ENCODE results near the gene CAPN13. TPM values are rescaled to one million over a fixed set of nuclear protein-coding genes. Genes with fewer than 3 reads are reported as not detected.

The CAPN13 gene
- total RNA-seq, 3 donors from 2014 or later, result 33.8 to 44.6 TPM; not detected in 1

DNA sequence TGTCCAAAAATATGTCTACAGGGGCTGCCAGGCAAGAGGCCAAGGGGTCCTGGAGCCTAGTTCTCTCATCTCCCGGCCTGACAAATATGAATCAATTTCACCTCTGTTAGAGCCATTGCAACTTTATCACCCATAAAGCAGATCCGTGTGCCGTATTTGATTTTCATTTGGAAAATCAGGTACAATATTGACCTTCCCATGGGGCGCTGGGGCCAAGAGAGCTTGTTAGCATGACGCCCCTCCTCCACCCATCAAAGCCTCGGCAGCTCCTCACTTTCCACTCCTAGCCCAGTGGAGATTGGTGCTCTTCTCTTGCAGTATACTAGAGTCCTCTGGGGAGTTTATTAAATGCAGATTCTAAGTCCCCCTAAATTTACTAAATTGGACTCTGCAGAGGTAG is 96.8 kb downstream of the CAPN13 start:
- Histone ChIP-seq H3K4me3 (no peak overlapping the region), H3K4me1 (no peaks in the 10 kb centered on the region)

DNA sequence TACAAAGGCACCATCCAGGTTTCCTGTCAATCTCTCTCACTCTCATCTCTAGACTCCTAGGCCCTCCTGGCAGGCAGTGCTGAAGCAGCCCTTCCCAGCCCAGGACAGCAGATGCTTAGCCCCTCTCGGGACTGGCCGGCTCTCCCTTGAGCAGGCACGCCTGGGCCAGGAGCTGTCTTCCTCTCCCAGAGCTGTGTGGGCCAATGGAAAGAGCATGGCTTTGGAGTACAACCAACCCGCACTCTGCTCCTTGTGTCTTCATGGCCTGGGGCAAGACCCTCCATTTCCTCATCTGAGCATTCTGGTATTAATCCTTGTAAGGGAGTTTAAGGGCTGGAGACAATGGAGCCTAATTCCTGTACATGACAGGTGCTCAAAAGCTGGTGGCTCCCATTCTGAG is 97.2 kb downstream of the CAPN13 start:
- Histone ChIP-seq H3K27ac (no peak overlapping the region), H3K9me3 (no peaks in the 10 kb centered on the region), H3K27me3 (no peaks in the 10 kb centered on the region), H3K4me3 (no peak overlapping the region), H3K4me1 (no peaks in the 10 kb centered on the region), H3K36me3 (no peaks in the 10 kb centered on the region)
- TF ChIP-seq, protein P1, sequence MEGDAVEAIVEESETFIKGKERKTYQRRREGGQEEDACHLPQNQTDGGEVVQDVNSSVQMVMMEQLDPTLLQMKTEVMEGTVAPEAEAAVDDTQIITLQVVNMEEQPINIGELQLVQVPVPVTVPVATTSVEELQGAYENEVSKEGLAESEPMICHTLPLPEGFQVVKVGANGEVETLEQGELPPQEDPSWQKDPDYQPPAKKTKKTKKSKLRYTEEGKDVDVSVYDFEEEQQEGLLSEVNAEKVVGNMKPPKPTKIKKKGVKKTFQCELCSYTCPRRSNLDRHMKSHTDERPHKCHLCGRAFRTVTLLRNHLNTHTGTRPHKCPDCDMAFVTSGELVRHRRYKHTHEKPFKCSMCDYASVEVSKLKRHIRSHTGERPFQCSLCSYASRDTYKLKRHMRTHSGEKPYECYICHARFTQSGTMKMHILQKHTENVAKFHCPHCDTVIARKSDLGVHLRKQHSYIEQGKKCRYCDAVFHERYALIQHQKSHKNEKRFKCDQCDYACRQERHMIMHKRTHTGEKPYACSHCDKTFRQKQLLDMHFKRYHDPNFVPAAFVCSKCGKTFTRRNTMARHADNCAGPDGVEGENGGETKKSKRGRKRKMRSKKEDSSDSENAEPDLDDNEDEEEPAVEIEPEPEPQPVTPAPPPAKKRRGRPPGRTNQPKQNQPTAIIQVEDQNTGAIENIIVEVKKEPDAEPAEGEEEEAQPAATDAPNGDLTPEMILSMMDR (IDR thresholded peaks at IDR 0.05), result no peak
- no peak for TF ChIP-seq POLR2A (IDR thresholded peaks at IDR 0.05)
- no peak for TF ChIP-seq POLR2AphosphoS5 (IDR thresholded peaks at IDR 0.05)
- intact Hi-C loops (cut with DNase I; ENCODE audit: low total_unique reads), result no loop called here
- DNase-seq (ENCODE audit: low spot score in 2 of 2), result no peak

More for the DNA sequence above, 96.8 kb downstream of the CAPN13 start:
- H3K27ac ChIP-seq, result no peak overlapping the region
- no peak for DNase-seq (ENCODE audit: low spot score in 2 of 2)
- TF ChIP-seq, protein P1 (IDR thresholded peaks at IDR 0.05), result no peak
- TF ChIP-seq POLR2A (IDR thresholded peaks at IDR 0.05) (no peak), POLR2AphosphoS5 (IDR thresholded peaks at IDR 0.05) (no peak)
- intact Hi-C loops (cut with DNase I; ENCODE audit: low total_unique reads), result no loop called here
- no peaks in the 10 kb centered on the region for H3K36me3 ChIP-seq
- H3K27me3 ChIP-seq, result no peaks in the 10 kb centered on the region
- no peaks in the 10 kb centered on the region for H3K9me3 ChIP-seq

DNA sequence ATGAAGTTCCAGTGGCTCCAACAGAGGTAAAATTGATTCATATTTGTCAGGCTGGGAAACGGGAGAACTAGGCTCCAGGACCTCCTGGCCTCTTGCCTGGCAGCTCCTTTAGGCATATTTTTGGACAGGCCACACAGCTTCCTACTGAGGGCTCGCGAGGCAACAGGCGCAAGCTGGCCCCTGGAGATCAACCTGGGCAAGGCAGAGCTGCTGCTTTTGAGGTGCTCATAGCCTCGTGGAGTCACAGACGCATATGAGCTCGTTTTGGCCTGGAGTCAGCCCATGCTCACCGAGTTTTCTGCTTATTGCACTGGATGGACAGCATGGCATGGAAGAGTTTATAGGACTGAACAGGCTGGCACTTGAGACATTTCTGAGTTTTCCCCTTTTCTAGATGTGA is 97.7 kb downstream of the CAPN13 start:
- intact Hi-C loops (cut with DNase I; ENCODE audit: low total_unique reads), result no loop called here

DNA sequence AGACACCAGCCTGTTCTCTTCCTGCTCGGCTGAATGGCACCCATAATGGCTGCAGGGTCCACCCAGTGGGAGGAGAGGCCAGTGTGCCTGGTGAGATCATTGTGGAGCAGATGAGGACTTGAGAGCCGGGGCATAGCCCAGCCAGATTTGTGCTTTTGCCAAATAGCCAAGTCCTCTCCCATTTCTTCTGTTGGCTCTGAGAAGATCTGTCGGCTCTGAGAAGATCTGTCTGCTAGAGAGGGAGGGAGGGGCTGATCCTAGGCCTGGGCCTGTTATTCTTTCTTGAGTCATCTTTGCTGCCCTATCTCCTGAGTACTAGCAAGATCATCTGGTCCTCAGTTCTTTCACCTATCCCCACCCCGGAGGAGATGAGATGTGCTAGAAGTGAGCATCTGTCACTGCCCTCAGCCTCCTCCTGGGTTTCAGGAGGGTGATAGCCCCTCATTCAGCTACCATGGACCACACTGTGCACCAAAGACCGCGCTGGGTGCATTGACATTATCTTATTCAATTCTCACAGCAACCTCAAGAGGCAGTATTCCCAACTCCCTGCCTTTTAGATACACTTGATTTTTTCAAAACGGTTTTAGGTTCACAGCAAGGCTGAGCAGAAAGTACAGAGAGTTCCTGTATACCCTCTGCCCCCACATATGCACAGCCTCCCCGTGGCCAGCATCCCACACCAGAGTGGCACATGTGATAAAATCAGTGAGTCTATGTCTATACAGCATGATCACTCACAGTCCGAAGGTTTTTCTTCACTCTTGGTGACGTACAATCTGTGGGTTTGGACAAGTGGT is 98.6 kb downstream of the CAPN13 start:
- DNase-seq (ENCODE audit: low spot score in 2 of 2), result no peak
- Histone ChIP-seq H3K9me3 (no peaks in the 10 kb centered on the region), H3K27ac (no peak overlapping the region), H3K4me1 (no peaks in the 10 kb centered on the region), H3K27me3 (no peaks in the 10 kb centered on the region), H3K36me3 (no peaks in the 10 kb centered on the region), H3K4me3 (no peak overlapping the region)
- intact Hi-C loops (cut with DNase I; ENCODE audit: low total_unique reads), result no loop called here
- no peak for TF ChIP-seq POLR2AphosphoS5 (IDR thresholded peaks at IDR 0.05)
- TF ChIP-seq, protein P1 (IDR thresholded peaks at IDR 0.05), result no peak
- TF ChIP-seq POLR2A (IDR thresholded peaks at IDR 0.05), result no peak

More for the DNA sequence above, 97.7 kb downstream of the CAPN13 start:
- no peak for TF ChIP-seq POLR2AphosphoS5 (IDR thresholded peaks at IDR 0.05)
- TF ChIP-seq POLR2A (IDR thresholded peaks at IDR 0.05), result no peak
- TF ChIP-seq, protein P1 (IDR thresholded peaks at IDR 0.05), result no peak
- H3K4me3 ChIP-seq, result no peak overlapping the region
- no peak for DNase-seq (ENCODE audit: low spot score in 2 of 2)
- H3K27me3 ChIP-seq, result no peaks in the 10 kb centered on the region
- H3K27ac ChIP-seq, result no peak overlapping the region
- H3K4me1 ChIP-seq, result no peaks in the 10 kb centered on the region
- H3K9me3 ChIP-seq, result no peaks in the 10 kb centered on the region
- H3K36me3 ChIP-seq, result no peaks in the 10 kb centered on the region

DNA sequence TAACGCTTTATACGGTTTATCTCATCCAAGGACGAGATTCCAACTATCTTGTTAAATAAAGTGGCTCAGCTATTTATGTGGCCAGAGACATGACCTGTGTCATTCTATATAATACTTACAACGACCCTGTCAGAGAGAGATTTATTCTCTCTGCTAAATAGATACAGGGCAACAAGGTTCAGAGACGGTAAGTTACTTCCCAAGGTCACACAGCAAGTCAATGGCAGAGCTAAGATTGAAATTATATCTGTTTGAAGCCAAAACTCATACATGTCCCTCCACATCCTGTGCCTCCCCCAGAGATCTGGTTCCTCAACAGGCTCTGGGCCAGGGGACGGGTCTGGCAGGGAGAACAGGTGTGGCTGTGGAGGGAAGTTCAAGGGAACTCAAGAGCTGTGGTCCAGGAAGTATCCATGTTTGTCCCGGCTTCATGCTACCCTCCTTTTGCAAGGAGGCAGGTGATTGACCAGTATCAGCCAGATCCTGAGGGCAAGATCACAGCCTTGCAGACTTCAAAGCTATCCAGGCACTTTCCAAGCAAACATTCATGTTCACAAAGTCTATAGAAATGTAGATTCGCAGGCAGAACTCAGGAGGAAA is 99.8 kb downstream of the CAPN13 start:
- intact Hi-C loops (cut with DNase I; ENCODE audit: low total_unique reads), result no loop called here
- Histone ChIP-seq H3K4me3 (no peak overlapping the region), H3K27ac (no peak overlapping the region), H3K9me3 (peaks cover 0 to 8% of the 10 kb centered on the region in 2 donors), H3K4me1 (no peaks in the 10 kb centered on the region), H3K27me3 (no peaks in the 10 kb centered on the region), H3K36me3 (no peaks in the 10 kb centered on the region)
- no peak for DNase-seq (ENCODE audit: low spot score in 2 of 2)
- no peak for TF ChIP-seq POLR2AphosphoS5 (IDR thresholded peaks at IDR 0.05)
- TF ChIP-seq POLR2A (IDR thresholded peaks at IDR 0.05), result no peak
- TF ChIP-seq, protein P1 (IDR thresholded peaks at IDR 0.05), result no peak

All from breast epithelium (tissue), 4 donors.